BLaER1 treated with 17β-estradiol and CSF1 and Interleukin-3, amounts not matched to agents 10 nM and 100 nM (cell line): ENCODE data around the gene ETV3L.

Source experiments
- H3K27ac ChIP-seq, 11 experiments: shearing (Covaris generic); formaldehyde crosslinking; 2 replicates each; pipeline ENCODE4 v1.8.1; 2022
- H3K27me3 ChIP-seq, 11 experiments: shearing (Covaris generic); formaldehyde crosslinking; 2 replicates each; pipeline ENCODE4 v1.8.1; 2022
- H3K36me3 ChIP-seq, 11 experiments: shearing (Covaris generic); formaldehyde crosslinking; 2 replicates each; pipeline ENCODE4 v1.8.1; 2022
- H3K4me1 ChIP-seq, 10 experiments: shearing (Covaris generic); formaldehyde crosslinking; 2 replicates each; pipeline ENCODE4 v1.8.1; 2022
- H3K4me2 ChIP-seq, 11 experiments: shearing (Covaris generic); formaldehyde crosslinking; 2 replicates each; pipeline ENCODE4 v1.8.1; 2022
- H3K4me3 ChIP-seq, 10 experiments: shearing (Covaris generic); formaldehyde crosslinking; 2 replicates each; pipeline ENCODE4 v1.8.1; 2022
- H3K9ac ChIP-seq, 11 experiments: shearing (Covaris generic); formaldehyde crosslinking; 2 replicates each; pipeline ENCODE4 v1.8.1; 2022
- H3K9me3 ChIP-seq, 11 experiments: shearing (Covaris generic); formaldehyde crosslinking; replicated peaks in 1 of 11; 2 replicates each; pipeline ENCODE4 v1.8.1; 2022
- H4K20me1 ChIP-seq, 11 experiments: shearing (Covaris generic); formaldehyde crosslinking; 2 replicates each; pipeline ENCODE4 v1.8.1; 2022
- Cebpa-rat ChIP-seq, 11 experiments: shearing (Covaris generic); IDR thresholded peaks; 2 replicates each; pipeline ENCODE4 v1.8.1; 2022

The ETV3L gene

GRCh38 chr1:157117527-157118057 is 18.0 kb upstream of the ETV3L start:
- no peak overlapping the region for H3K27ac ChIP-seq
- H4K20me1 ChIP-seq: peaks cover 8 to 43% (median 22%) of the 10 kb centered on the region in 11 experiments
- no peak for TF ChIP-seq Cebpa-rat (IDR thresholded peaks at IDR 0.05)
- peak overlapping the region; percentile 1 to 55 (median 37); a peak in 14 of 22 replicates for H3K4me2 ChIP-seq
- 0 out of 22 replicates have a peak overlapping the region, but pooled peaks of 1 of the 11 experiments have one; percentile 7 for H3K9ac ChIP-seq
- H3K36me3 ChIP-seq: peaks cover 4 to 25% (median 13%) of the 10 kb centered on the region in 11 experiments
- H3K4me1 ChIP-seq: peaks cover 22 to 29% (median 25%) of the 10 kb centered on the region in 10 experiments
- H3K27me3 ChIP-seq: no peaks in the 10 kb centered on the region
- no peaks in the 10 kb centered on the region for H3K9me3 ChIP-seq
- no peak overlapping the region for H3K4me3 ChIP-seq

GRCh38 chr1:157116737-157117103 is 17.1 kb upstream of the ETV3L start:
- no peaks in the 10 kb centered on the region for H3K27me3 ChIP-seq
- peaks cover 22 to 33% (median 27%) of the 10 kb centered on the region in 10 experiments for H3K4me1 ChIP-seq
- no peak overlapping the region for H3K4me2 ChIP-seq
- H4K20me1 ChIP-seq: peaks cover 0 to 34% (median 14%) of the 10 kb centered on the region in 11 experiments; a peak in 19 of 22 replicates
- no peak overlapping the region for H3K9ac ChIP-seq
- H3K27ac ChIP-seq: no peak overlapping the region
- H3K4me3 ChIP-seq: no peak overlapping the region
- no peaks in the 10 kb centered on the region for H3K9me3 ChIP-seq
- H3K36me3 ChIP-seq: peaks cover 0 to 16% (median 4%) of the 10 kb centered on the region in 11 experiments; a peak in 9 of 22 replicates
- TF ChIP-seq Cebpa-rat (IDR thresholded peaks at IDR 0.05): no peak

GRCh38 chr1:157115851-157116736 is 16.5 kb upstream of the ETV3L start:
- TF ChIP-seq Cebpa-rat (IDR thresholded peaks at IDR 0.05): no peak
- H3K9me3 ChIP-seq: no peaks in the 10 kb centered on the region
- H3K27ac ChIP-seq: no peak overlapping the region
- H3K4me3 ChIP-seq: no peak overlapping the region
- peaks cover 24 to 39% (median 30%) of the 10 kb centered on the region in 10 experiments for H3K4me1 ChIP-seq
- H3K36me3 ChIP-seq: peaks cover 0 to 12% (median 0%) of the 10 kb centered on the region in 11 experiments; a peak in 2 of 22 replicates
- H3K4me2 ChIP-seq: no peak overlapping the region
- no peaks in the 10 kb centered on the region for H3K27me3 ChIP-seq
- peaks cover 0 to 32% (median 7%) of the 10 kb centered on the region in 11 experiments; a peak in 12 of 22 replicates for H4K20me1 ChIP-seq
- H3K9ac ChIP-seq: no peak overlapping the region

GRCh38 chr1:157115429-157115838 is 15.8 kb upstream of the ETV3L start:
- H4K20me1 ChIP-seq: peaks cover 0 to 27% (median under 1%) of the 10 kb centered on the region in 11 experiments; a peak in 10 of 22 replicates

GRCh38 chr1:157114183-157115121 is 14.8 kb upstream of the ETV3L start:
- H3K27me3 ChIP-seq: no peaks in the 10 kb centered on the region

More at GRCh38 chr1:157115429-157115838, 15.8 kb upstream of the ETV3L start:
- Histone ChIP-seq H3K4me1 (peaks cover 30 to 46% (median 36%) of the 10 kb centered on the region in 10 experiments), H3K9ac (no peak overlapping the region), H3K27me3 (no peaks in the 10 kb centered on the region), H3K4me2 (no peak overlapping the region), H3K36me3 (peaks cover 0 to 11% (median 0%) of the 10 kb centered on the region in 11 experiments; a peak in 1 of 22 replicates), H3K27ac (no peak overlapping the region), H3K4me3 (no peak overlapping the region), H3K9me3 (no peaks in the 10 kb centered on the region)
- no peak for TF ChIP-seq Cebpa-rat (IDR thresholded peaks at IDR 0.05)

GRCh38 chr1:157113631-157114030 is 14.0 kb upstream of the ETV3L start:
- Histone ChIP-seq H3K9ac (peak overlapping the region in 2 of 11 experiments; percentile 19 to 20; a peak in 3 of 22 replicates), H3K4me3 (no peak overlapping the region), H3K9me3 (no peaks in the 10 kb centered on the region), H4K20me1 (peaks cover 0 to 15% (median 0%) of the 10 kb centered on the region in 11 experiments; a peak in 3 of 22 replicates), H3K4me1 (peaks cover 30 to 64% (median 38%) of the 10 kb centered on the region in 10 experiments), H3K27me3 (no peaks in the 10 kb centered on the region), H3K36me3 (no peaks in the 10 kb centered on the region), H3K27ac (no peak overlapping the region), H3K4me2 (peak overlapping the region; percentile 25 to 89 (median 46); a peak in 16 of 22 replicates)
- TF ChIP-seq Cebpa-rat (IDR thresholded peaks at IDR 0.05): no peak

More at GRCh38 chr1:157114183-157115121, 14.8 kb upstream of the ETV3L start:
- Histone ChIP-seq H3K36me3 (0 out of 22 replicates have a peak, but pooled peaks cover 0 to 2% (median 0%) of the 10 kb centered on the region in 11 experiments), H3K27ac (no peak overlapping the region), H3K4me3 (no peak overlapping the region), H3K4me1 (peaks cover 30 to 56% (median 38%) of the 10 kb centered on the region in 10 experiments), H3K4me2 (peak overlapping the region in 2 of 11 experiments; percentile 80 to 89; a peak in 3 of 22 replicates), H3K9ac (no peak overlapping the region; a peak in 1 of 22 replicates), H4K20me1 (peaks cover 0 to 17% (median 0%) of the 10 kb centered on the region in 11 experiments; a peak in 6 of 22 replicates), H3K9me3 (no peaks in the 10 kb centered on the region)
- TF ChIP-seq Cebpa-rat (IDR thresholded peaks at IDR 0.05): no peak

DNA sequence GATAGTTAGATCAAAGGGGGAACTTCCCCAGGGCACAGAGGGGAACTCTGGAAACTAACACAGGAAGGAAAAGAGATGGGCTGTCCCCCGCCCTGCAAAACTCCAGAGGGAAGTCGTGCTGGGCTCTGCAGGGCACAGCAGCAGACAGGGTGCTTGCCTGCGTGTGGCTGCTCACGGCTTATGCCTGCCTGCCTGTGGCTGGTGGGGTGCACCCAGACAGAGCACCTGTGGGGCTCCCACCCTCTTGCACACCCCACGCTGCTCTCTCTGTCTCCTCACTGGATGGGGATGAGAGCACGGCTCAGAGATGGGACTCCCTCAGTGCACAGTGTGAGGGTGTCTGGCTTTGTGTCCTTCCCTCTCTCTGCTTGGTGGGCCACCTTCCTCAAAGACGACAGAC is 13.5 kb upstream of the ETV3L start:
- Histone ChIP-seq H3K4me3 (no peak overlapping the region), H3K9me3 (no peaks in the 10 kb centered on the region), H3K4me2 (peak overlapping the region; percentile 25 to 89 (median 46)), H3K27ac (no peak overlapping the region), H4K20me1 (peaks cover 0 to 15% (median 0%) of the 10 kb centered on the region in 11 experiments; a peak in 3 of 22 replicates), H3K9ac (peak overlapping the region in 4 of 11 experiments; percentile 13 to 33 (median 20); a peak in 5 of 22 replicates), H3K4me1 (peaks cover 30 to 67% (median 36%) of the 10 kb centered on the region in 10 experiments), H3K27me3 (peaks cover 0 to 1% (median 0%) of the 10 kb centered on the region in 11 experiments; a peak in 2 of 22 replicates), H3K36me3 (no peaks in the 10 kb centered on the region)
- no peak for TF ChIP-seq Cebpa-rat (IDR thresholded peaks at IDR 0.05)
